Spleen (tissue), 7 donors: ENCODE measurements around the gene RAB5B.

ENCODE experiments used
- CTCF ChIP-seq, 11 experiments: fragments of 200-600 bp in 7 of 11; fragments of 450-650 bp in 4 of 11; sonication (generic) in 4 of 11; IDR thresholded peaks in 8 of 11; conservative IDR thresholded peaks in 3 of 11; 1 replicate in 7 of 11; 2 replicates in 4 of 11; pipeline versions ENCODE4 v1.4.0 to v1.8.0; 2016 to 2021; ENCODE audit warnings: antibody characterized with exemption in 11 of 11, inconsistent platforms in 4 of 11, mild to moderate bottlenecking in 1 of 11
- POLR2A ChIP-seq, 3 donors: fragments of 450-650 bp; IDR thresholded peaks; one replicate each; pipeline ENCODE4 v1.5.1; 2017; ENCODE audit warnings: antibody characterized with exemption in 3 of 3, mild to moderate bottlenecking in 1 of 3
- donor health status: DM: no; HTN: no; CAD: no; lungs with moderate emphysema.
- donor health status: DM: no; HTN: no; CAD: no.
- donor health status: DM: no; HTN: no; CAD: no.

GRCh38 chr12:55932551-55932910 is 41.3 kb upstream of the RAB5B start:
- TF ChIP-seq CTCF (IDR thresholded peaks at IDR 0.05 in 8 of 11, conservative IDR thresholded peaks at IDR 0.05 in 3 of 11), result no peak
- TF ChIP-seq POLR2A (IDR thresholded peaks at IDR 0.05), result no peak
